ENCODE data around the gene PPTC7.

PPTC7 gene

DNA sequence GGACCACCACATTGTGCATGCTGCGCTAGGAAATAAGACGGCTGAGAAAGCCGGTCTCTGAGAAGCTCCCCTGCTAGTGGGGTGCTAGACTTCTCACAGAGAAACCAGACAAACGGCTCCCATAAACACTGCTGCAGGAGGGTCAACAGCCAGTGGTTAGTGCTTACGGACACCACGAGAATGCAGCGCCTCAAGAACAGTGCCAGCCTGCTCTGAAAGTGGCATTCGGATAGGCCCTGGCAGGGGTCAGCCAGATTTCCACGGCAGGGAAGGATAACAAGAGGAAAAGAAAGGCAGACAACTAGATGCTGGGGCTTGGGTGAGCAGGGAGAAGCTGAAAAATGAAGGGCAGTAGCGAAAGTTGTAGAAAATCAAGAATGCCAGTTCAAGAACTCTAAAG is 26.4 kb downstream of the PPTC7 start:
- H3K4me3 ChIP-seq (ENCODE audit: low read depth in 1 of 2, low read length in 2 of 2): no peak overlapping the region
- H3K4me2 ChIP-seq (ENCODE audit: insufficient read depth, low read length): no peak overlapping the region
- no peak for TF ChIP-seq EZH2 (IDR thresholded peaks at IDR 0.05; ENCODE audit: borderline replicate concordance, low read depth, low read length, severe bottlenecking)
- TF ChIP-seq, protein P1, sequence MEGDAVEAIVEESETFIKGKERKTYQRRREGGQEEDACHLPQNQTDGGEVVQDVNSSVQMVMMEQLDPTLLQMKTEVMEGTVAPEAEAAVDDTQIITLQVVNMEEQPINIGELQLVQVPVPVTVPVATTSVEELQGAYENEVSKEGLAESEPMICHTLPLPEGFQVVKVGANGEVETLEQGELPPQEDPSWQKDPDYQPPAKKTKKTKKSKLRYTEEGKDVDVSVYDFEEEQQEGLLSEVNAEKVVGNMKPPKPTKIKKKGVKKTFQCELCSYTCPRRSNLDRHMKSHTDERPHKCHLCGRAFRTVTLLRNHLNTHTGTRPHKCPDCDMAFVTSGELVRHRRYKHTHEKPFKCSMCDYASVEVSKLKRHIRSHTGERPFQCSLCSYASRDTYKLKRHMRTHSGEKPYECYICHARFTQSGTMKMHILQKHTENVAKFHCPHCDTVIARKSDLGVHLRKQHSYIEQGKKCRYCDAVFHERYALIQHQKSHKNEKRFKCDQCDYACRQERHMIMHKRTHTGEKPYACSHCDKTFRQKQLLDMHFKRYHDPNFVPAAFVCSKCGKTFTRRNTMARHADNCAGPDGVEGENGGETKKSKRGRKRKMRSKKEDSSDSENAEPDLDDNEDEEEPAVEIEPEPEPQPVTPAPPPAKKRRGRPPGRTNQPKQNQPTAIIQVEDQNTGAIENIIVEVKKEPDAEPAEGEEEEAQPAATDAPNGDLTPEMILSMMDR (IDR thresholded peaks at IDR 0.05; ENCODE audit: borderline replicate concordance, extremely low read depth, low read length, poor library complexity, severe bottlenecking): no peak
- H3K9me3 ChIP-seq (ENCODE audit: insufficient read depth, low read length, severe bottlenecking): no peaks in the 10 kb centered on the region
- H4K20me1 ChIP-seq (ENCODE audit: insufficient read depth, low read length): peaks cover 53% of the 10 kb centered on the region; the same call in 1 of the 2 replicates
- no peak overlapping the region for H3K27ac ChIP-seq (ENCODE audit: low read length)
- H3K9ac ChIP-seq (ENCODE audit: low read depth, low read length): no peak overlapping the region
- DNase-seq (no peak), ATAC-seq (ENCODE audit: insufficient read depth, low read depth) (no peak)
- peaks cover 99% of the 10 kb centered on the region for H3K79me2 ChIP-seq (ENCODE audit: insufficient read depth, low read length)
- H2AFZ ChIP-seq (ENCODE audit: low read depth, low read length): no peak overlapping the region
- H3K36me3 ChIP-seq (ENCODE audit: insufficient read depth, low read length): peaks cover 8% of the 10 kb centered on the region
- no peaks in the 10 kb centered on the region for H3K4me1 ChIP-seq (ENCODE audit: insufficient read depth, low read length)
- H3K27me3 ChIP-seq (ENCODE audit: insufficient read depth, low read length, poor library complexity): no peaks in the 10 kb centered on the region

DNA sequence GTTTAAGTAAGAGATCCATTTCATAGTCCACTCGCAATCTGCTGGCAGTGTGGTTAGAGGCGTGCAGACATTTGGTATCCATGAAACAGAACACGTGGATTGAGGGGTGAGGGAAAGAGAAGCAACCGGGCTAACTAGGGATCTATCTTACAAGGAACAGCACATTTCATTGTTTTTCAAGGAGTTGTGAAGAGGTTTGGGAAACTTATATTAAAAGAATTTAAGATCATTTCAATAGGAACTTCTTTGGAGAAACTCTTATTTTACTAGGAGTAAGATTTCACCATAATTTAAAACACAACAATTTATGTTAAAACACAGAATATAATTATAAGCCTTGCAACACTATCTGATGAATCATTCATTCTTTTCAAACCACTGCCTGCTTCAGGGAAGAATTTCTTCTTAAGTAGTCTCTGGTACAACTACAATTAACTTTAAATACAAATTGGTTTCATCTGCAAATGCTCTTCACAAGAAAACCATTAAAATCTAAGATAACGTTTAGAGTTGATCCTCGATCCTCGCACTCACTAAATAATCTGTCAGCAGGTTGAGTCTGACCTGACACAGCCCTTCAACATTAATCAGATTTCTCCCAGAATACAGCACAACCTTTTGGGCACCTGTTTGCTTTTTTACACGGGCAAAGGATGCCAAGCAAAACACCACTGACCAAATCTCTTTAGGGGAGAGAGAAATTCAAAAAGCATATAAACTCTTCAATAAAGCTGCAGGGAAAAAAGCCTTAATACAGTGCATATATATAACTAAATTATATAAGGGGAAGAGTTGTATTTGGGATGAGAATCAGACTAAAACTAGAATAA is 27.3 kb downstream of the PPTC7 start:
- H2AFZ ChIP-seq (ENCODE audit: low read depth, low read length): no peak overlapping the region
- peaks cover 46% of the 10 kb centered on the region; the same call in 1 of the 2 replicates for H4K20me1 ChIP-seq (ENCODE audit: insufficient read depth, low read length)
- ATAC-seq (ENCODE audit: insufficient read depth, low read depth) (no peak), DNase-seq (no peak)
- H3K9ac ChIP-seq (ENCODE audit: low read depth, low read length): no peak overlapping the region
- H3K27me3 ChIP-seq (ENCODE audit: insufficient read depth, low read length, poor library complexity): no peaks in the 10 kb centered on the region
- no peak overlapping the region for H3K4me2 ChIP-seq (ENCODE audit: insufficient read depth, low read length)
- no peak overlapping the region for H3K27ac ChIP-seq (ENCODE audit: low read length)
- TF ChIP-seq, protein P1 (IDR thresholded peaks at IDR 0.05; ENCODE audit: borderline replicate concordance, extremely low read depth, low read length, poor library complexity, severe bottlenecking): no peak
- no peak for TF ChIP-seq EZH2 (IDR thresholded peaks at IDR 0.05; ENCODE audit: borderline replicate concordance, low read depth, low read length, severe bottlenecking)
- H3K36me3 ChIP-seq (ENCODE audit: insufficient read depth, low read length): peaks cover 18% of the 10 kb centered on the region
- H3K79me2 ChIP-seq (ENCODE audit: insufficient read depth, low read length): peaks cover 98% of the 10 kb centered on the region
- no peaks in the 10 kb centered on the region for H3K4me1 ChIP-seq (ENCODE audit: insufficient read depth, low read length)
- H3K9me3 ChIP-seq (ENCODE audit: insufficient read depth, low read length, severe bottlenecking): no peaks in the 10 kb centered on the region
- no peak overlapping the region for H3K4me3 ChIP-seq (ENCODE audit: low read depth in 1 of 2, low read length in 2 of 2)

DNA sequence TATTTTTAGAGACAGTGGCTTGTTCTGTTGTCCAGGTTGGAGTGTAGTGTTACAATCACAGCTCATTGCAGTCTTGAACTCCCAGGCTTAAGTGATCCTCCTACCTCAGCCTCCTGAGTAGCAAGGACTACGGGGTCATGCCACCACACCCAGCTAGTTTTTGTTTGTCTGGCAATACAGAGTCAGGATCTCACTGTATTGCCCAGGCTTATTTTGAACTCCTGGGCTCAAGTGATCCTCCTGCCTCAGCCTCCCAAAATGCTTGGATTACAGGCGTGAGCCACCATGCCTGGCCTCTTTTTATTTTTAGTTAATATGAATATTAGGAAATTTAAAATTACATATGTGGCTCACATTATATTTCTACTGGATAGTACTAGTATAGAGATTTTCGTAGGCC is 28.9 kb downstream of the PPTC7 start:
- H3K9me3 ChIP-seq (ENCODE audit: insufficient read depth, low read length, severe bottlenecking): no peaks in the 10 kb centered on the region
- no peaks in the 10 kb centered on the region for H3K4me1 ChIP-seq (ENCODE audit: insufficient read depth, low read length)
- DNase-seq (no peak), ATAC-seq (ENCODE audit: insufficient read depth, low read depth) (no peak)
- H3K4me2 ChIP-seq (ENCODE audit: insufficient read depth, low read length): no peak overlapping the region
- no peak overlapping the region for H3K9ac ChIP-seq (ENCODE audit: low read depth, low read length)
- no peaks in the 10 kb centered on the region for H3K27me3 ChIP-seq (ENCODE audit: insufficient read depth, low read length, poor library complexity)
- TF ChIP-seq, protein P1 (IDR thresholded peaks at IDR 0.05; ENCODE audit: borderline replicate concordance, extremely low read depth, low read length, poor library complexity, severe bottlenecking): no peak
- TF ChIP-seq EZH2 (IDR thresholded peaks at IDR 0.05; ENCODE audit: borderline replicate concordance, low read depth, low read length, severe bottlenecking): no peak
- H3K79me2 ChIP-seq (ENCODE audit: insufficient read depth, low read length): peaks cover 96% of the 10 kb centered on the region
- H3K36me3 ChIP-seq (ENCODE audit: insufficient read depth, low read length): peaks cover 29% of the 10 kb centered on the region
- H4K20me1 ChIP-seq (ENCODE audit: insufficient read depth, low read length): peaks cover 44% of the 10 kb centered on the region; the same call in 1 of the 2 replicates
- no peak overlapping the region for H2AFZ ChIP-seq (ENCODE audit: low read depth, low read length)
- no peak overlapping the region for H3K27ac ChIP-seq (ENCODE audit: low read length)
- H3K4me3 ChIP-seq (ENCODE audit: low read depth in 1 of 2, low read length in 2 of 2): no peak overlapping the region
